RWPE2 (cell line): Measurements from ENCODE around the gene IGFALS.

Source experiments
- ATAC-seq: fragments of 200-7000 bp; cut with Tn5 transposase; 3 replicates; pipeline ENCODE4 v1.9.1; 2021; ENCODE audit warnings: low read depth
- DNase-seq: peaks from one replicate; pipeline ENCODE4 v3.0.0-alpha.2; 2020; ENCODE audit warnings: low spot score
- H3K27ac ChIP-seq: fragments of 450-650 bp; 2 replicates; pipeline ENCODE4 v1.5.1; 2017; ENCODE audit warnings: mild to moderate bottlenecking; ENCODE audit not compliant: poor library complexity, severe bottlenecking
- H3K27me3 ChIP-seq: fragments of 250-450 bp; sonication (Bioruptor Pico); 2 replicates; pipeline ENCODE4 v1.5.1; 2021; ENCODE audit warnings: mild to moderate bottlenecking, moderate library complexity; ENCODE audit not compliant: insufficient read depth, poor library complexity, severe bottlenecking
- H3K36me3 ChIP-seq: fragments of 250-450 bp; sonication (Bioruptor Pico); 2 replicates; pipeline ENCODE4 v1.5.1; 2020; ENCODE audit warnings: low read depth, mild to moderate bottlenecking, moderate library complexity
- H3K4me1 ChIP-seq: fragments of 250-450 bp; sonication (Bioruptor Pico); 2 replicates; pipeline ENCODE4 v1.5.1; 2021; ENCODE audit warnings: mild to moderate bottlenecking, moderate library complexity; ENCODE audit not compliant: insufficient read depth, poor library complexity, severe bottlenecking
- H3K4me3 ChIP-seq: fragments of 250-450 bp; sonication (Bioruptor Pico); 2 replicates; pipeline ENCODE4 v1.5.1; 2021; ENCODE audit warnings: mild to moderate bottlenecking, moderate library complexity; ENCODE audit not compliant: severe bottlenecking
- H3K9me3 ChIP-seq: fragments of 250-450 bp; sonication (Bioruptor Pico); 2 replicates; pipeline ENCODE4 v1.5.1; 2021; ENCODE audit warnings: mild to moderate bottlenecking, moderate library complexity; ENCODE audit not compliant: severe bottlenecking
- CTCF ChIP-seq: fragments of 450-650 bp; IDR thresholded peaks from one replicate; pipeline ENCODE4 v1.5.1; 2017; ENCODE audit warnings: mild to moderate bottlenecking, moderate library complexity; ENCODE audit not compliant: poor library complexity, severe bottlenecking

The IGFALS gene

GRCh38 chr16:1831186-1832075 lies 37.9 kb upstream of the IGFALS start:
- H3K4me1 ChIP-seq, result peaks cover 13% of the 10 kb centered on the region
- no peak for DNase-seq
- ATAC-seq, result no peak
- no peaks in the 10 kb centered on the region for H3K27me3 ChIP-seq
- peaks cover 11% of the 10 kb centered on the region for H3K36me3 ChIP-seq
- TF ChIP-seq CTCF, result no peak
- no peak overlapping the region for H3K4me3 ChIP-seq
- no peaks in the 10 kb centered on the region for H3K9me3 ChIP-seq
- H3K27ac ChIP-seq, result no peak overlapping the region

GRCh38 chr16:1830213-1830612 lies 36.7 kb upstream of the IGFALS start:
- no peak for TF ChIP-seq CTCF
- H3K36me3 ChIP-seq, result peaks cover 11% of the 10 kb centered on the region
- no peak overlapping the region for H3K27ac ChIP-seq
- H3K27me3 ChIP-seq, result no peaks in the 10 kb centered on the region
- H3K4me3 ChIP-seq, result no peak overlapping the region
- no peak for ATAC-seq
- H3K9me3 ChIP-seq, result no peaks in the 10 kb centered on the region
- DNase-seq, result no peak
- peaks cover 13% of the 10 kb centered on the region for H3K4me1 ChIP-seq

- Histone ChIP-seq H3K4me3 (peak overlapping the region; percentile 62), H3K27ac (peak overlapping the region; percentile 54), H3K4me1 (peaks cover 8% of the 10 kb centered on the region), H3K9me3 (no peaks in the 10 kb centered on the region), H3K36me3 (peaks cover 11% of the 10 kb centered on the region), H3K27me3 (no peaks in the 10 kb centered on the region)
- no peak for TF ChIP-seq CTCF
- DNase-seq, result no peak
- ATAC-seq, result no peak
Measured at GRCh38 chr16:1828645-1829410, 35.3 kb upstream of the IGFALS start.

GRCh38 chr16:1826691-1827573 lies 33.4 kb upstream of the IGFALS start, which contains the start of the genes FAHD1 and HAGH:
Gene FAHD1, plus strand, starts transcription at chr16:1827206. Its CDS starts 33 bp downstream, at chr16:1827239.
Gene HAGH, minus strand, starts transcription at chr16:1826825. Its CDS starts 38 bp downstream, at chr16:1826787.
- H3K9me3 ChIP-seq, result no peaks in the 10 kb centered on the region
- DNase-seq, result peak; percentile 94
- H3K27me3 ChIP-seq, result no peaks in the 10 kb centered on the region
- H3K4me1 ChIP-seq, result peaks cover 6% of the 10 kb centered on the region
- peak within 1 kb of the TSS; percentile 62 for H3K4me3 ChIP-seq
- peak within 1 kb of the TSS; percentile 54 for H3K27ac ChIP-seq
- H3K36me3 ChIP-seq, result peaks cover 17% of the 10 kb centered on the region
- peak; percentile 87 for ATAC-seq
- no peak for TF ChIP-seq CTCF
